GM12874 (cell line): ENCODE results near the gene SCNN1A.

Experiments used
- CTCF ChIP-seq: IDR thresholded peaks from 2 replicates; pipeline ENCODE4 v1.5.1; 2011; ENCODE audit warnings: low read depth, mild to moderate bottlenecking, control low read depth, low read length, moderate library complexity; ENCODE audit not compliant: insufficient read depth

The SCNN1A gene

GRCh38 chr12:6321905-6322304, 53.5 kb downstream of the SCNN1A start:
- no peak for TF ChIP-seq CTCF

- TF ChIP-seq CTCF: no peak
Observed at GRCh38 chr12:6319446-6319845, 55.9 kb downstream of the SCNN1A start.

- TF ChIP-seq CTCF: no peak
Observed at GRCh38 chr12:6318440-6318879, 56.9 kb downstream of the SCNN1A start.

- no peak for TF ChIP-seq CTCF
Observed at GRCh38 chr12:6317693-6318439, 57.5 kb downstream of the SCNN1A start.

- no peak for TF ChIP-seq CTCF
Observed at GRCh38 chr12:6316921-6317692, 58.3 kb downstream of the SCNN1A start.

GRCh38 chr12:6315704-6316597, 59.4 kb downstream of the SCNN1A start:
- no peak for TF ChIP-seq CTCF

GRCh38 chr12:6315184-6315583, 60.2 kb downstream of the SCNN1A start:
- no peak for TF ChIP-seq CTCF
